HT1080 (cell line): ENCODE results near the gene EFCAB13. TPM values are rescaled to one million over a fixed set of nuclear protein-coding genes. Genes with fewer than 3 reads are reported as not detected.
A peak's percentile ranks its signal among the peaks of the same experiment; 100 is the strongest.

Experiments
- DNase-seq: peaks from one replicate; pipeline ENCODE4 v3.0.0-alpha.2; 2015; ENCODE audit warnings: low read depth
- total RNA-seq: library from RNA; depleted of rRNA; stranded (reverse); fragments of >200 nt; shearing (Covaris generic); gene quantifications from 2 replicates; pipeline ENCODE4 v1.2.3, GENCODE V29; 2014

EFCAB13 gene
- total RNA-seq, 1 experiment from 2014 or later: not detected

DNA sequence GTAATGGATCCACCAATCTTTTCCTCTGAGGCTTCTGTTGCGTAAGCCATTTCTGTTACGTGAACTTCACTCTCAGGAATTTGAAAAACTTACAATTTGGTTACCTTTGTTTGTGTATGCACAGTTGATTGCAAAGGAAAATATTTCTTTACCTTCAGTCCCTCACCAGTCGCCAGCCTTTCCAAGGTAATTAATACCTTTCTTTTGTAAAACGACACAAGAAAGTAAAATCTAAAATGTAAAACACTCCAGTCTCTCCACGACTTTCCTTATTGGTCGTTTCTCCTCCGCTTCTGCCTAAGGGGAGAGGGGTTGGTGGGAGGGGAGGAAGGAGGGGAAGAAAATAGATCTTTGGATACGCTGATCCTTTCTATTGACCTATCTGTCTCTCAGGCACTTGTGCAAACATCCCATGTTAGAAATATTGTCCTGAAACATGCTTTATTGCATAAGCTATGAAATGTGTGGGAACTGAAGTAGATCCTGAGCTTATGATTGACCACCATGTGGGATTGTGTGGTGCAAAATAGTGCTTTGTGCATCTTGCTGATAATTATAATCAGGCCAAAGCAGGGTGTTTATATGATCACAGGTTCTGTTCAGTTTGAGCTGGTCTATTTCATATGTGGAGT lies 32.4 kb upstream of the EFCAB13 start:
- no peak for DNase-seq

DNA sequence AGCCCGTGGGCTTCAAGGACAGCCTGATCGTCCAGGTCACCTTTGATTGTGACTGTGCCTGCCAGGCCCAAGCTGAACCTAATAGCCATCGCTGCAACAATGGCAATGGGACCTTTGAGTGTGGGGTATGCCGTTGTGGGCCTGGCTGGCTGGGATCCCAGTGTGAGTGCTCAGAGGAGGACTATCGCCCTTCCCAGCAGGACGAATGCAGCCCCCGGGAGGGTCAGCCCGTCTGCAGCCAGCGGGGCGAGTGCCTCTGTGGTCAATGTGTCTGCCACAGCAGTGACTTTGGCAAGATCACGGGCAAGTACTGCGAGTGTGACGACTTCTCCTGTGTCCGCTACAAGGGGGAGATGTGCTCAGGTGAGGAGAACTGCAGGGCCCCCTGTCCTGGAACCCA lies 31.5 kb upstream of the EFCAB13 start:
- DNase-seq: no peak

DNA sequence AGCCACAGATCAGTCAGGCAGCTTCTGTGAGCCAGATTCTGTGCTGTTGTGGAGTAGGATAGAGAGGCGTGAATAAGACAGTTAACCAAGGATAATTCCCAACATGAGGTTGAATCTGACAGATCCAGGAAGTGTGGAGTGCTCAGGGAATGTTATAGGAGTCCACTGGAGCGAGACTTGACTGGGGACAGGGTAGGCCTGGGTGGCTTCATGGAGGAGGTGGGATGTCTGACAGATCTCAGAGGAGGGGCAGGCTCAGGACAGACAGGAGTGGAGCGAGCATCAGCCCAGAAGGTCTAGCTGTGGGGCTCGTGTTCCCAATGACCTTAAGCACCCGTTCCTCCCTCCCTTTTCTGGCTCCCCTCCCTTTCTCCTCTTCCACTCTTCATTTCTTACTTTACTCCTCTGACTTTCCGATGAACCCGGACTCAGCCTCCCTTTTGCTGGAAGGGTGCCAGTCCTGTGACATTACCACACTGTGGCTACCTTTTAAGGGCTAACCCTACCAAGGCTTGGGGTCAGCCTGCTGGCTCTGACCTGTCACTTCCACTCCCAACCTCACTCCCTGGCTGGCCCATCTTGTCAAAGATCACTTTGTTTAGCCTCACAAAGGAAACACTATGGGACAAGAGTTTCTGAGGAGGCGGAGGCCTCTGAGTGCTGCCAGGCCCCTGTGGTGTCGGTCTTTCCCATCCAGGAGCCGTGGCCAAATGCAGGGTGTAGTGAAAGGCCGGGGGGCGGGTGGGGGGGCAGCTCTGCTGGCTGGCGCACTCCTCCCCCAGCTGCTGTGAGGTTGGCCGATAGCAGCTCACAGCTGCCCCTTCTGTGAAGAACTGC lies 28.5 kb upstream of the EFCAB13 start:
- no peak for DNase-seq

DNA sequence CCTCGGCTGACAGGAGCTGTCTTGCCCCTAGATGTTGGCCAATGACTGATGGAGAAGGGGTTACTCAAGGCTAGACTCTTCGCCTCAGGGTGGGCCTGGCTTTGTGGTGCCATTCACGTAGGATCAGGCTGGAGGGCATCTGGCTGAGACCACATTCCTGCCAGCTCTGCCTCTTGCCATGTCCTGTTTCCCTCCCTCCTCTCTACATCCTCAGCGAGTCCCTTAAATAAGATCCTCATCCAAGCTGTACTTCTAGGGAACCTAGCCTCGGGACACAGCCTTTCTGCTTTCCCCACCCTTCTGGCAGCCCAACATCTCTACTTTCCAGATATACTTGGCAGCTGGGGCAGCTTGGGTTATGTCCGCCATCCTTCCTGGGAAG lies 27.9 kb upstream of the EFCAB13 start:
- no peak for DNase-seq

DNA sequence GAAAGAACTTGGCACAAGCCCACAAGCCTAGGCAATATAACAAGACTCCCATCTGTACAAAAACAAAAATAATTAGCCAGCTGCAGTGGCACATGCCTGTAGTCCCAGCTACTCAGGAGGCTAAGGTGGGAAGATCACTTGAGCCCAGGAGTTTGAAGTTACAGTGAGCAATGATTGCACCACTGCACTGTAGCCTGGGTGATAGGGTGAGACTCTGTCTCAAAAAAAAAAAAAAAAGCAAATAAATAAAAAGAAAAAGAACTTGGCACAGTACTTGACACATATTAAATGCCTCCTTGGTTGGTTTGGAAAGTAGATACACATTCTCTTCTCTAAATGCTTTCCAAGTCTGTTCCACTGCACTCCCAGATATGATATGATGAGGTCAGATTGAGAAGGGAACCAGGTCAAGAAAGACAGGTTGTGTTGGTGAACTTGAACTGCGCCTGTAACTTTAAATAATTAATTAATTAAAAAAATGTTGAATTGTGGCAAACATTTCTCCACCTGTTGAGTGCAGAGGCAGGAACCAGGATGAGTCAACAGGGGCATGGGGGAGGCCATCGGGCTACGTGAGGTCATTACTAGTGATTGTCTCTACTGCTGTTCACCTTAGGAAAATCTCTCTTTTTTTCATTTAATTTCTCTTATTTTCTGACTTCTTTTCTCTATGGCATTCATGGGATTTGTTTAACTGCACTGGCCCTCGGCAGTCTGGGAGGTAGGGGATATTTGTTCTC lies 25.9 kb upstream of the EFCAB13 start:
- no peak for DNase-seq

DNA sequence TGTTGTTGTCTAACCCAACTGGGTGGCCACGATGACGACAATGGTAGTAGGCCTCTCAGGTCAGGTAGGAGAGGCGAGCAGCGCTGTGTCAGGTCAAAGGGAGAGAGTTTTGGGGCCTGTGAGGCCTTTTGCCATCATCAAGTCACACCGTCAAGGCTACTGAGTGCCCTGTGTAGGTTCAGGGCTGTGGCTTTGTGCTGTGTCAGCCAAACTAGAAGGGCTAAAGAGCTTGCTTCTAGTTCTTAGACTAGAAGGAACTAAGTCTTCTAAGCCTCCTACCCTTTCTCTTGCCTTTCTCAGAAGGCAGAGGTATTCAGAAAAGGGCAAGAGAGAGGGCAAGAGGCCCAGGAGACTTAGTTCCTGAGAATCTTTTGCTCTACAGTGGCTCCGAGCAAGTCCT lies 25.0 kb upstream of the EFCAB13 start:
- no peak for DNase-seq

DNA sequence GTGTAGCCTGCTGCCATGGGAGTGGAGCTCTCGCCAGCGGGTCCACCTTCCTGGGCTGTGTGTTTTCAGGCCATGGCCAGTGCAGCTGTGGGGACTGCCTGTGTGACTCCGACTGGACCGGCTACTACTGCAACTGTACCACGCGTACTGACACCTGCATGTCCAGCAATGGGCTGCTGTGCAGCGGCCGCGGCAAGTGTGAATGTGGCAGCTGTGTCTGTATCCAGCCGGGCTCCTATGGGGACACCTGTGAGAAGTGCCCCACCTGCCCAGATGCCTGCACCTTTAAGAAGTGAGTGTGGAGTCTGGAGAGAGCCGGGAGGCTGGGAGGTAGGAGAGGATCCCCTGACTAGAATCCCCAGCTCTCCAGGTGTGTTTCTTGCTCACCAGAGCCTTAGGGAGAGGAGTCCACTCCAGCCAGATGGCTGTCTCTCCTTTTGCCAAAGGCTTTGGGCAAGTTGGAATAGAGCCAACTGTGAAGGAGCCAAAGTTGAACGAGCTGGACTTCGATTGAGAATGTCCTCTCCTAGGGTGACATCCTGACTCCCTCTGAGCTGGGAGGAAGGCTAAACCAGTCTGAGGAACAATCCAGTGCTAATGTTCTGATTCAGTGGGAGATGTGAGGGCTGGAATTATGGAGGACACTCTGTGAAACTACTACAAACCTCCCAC lies 24.4 kb upstream of the EFCAB13 start:
- no peak for DNase-seq

DNA sequence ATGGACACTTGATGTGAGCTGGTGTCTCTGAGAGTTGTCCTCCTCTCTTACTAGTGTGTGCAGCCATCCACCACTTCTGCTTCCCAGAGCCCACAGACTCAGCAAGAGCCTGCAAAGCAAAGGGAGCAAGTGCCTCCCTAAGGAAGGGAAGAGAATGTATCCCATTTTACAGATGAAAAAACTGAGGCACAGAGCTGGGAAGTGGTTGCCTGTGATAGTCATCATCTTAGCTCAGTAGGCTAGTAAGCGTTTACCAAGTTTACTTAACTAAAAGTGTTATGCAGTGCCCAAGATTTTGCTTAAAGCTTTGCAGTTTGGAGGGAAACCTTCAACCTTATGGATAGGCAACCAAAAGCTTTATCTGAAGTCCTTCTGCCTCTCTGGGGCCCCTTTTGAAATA lies 23.0 kb upstream of the EFCAB13 start:
- no peak for DNase-seq

DNA sequence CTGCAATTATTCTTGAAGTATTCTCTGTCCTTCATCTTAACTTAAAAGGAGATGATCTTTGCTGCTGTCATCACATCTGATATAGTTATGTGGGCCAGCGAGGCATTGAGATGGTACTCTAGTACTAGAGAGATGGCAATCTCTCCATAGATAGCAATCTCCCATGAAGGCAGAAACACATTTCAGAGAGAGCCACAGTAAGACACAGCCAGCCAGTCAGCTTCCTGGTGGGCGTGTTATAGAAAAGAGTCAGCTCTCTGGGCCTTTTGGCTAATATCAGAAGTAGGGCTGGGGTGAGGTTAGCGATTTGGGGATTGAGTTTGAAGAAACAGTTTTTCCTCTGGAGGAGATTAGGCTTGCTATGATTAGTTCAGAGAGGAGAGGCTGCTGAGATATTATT lies 22.6 kb upstream of the EFCAB13 start:
- no peak for DNase-seq

DNA sequence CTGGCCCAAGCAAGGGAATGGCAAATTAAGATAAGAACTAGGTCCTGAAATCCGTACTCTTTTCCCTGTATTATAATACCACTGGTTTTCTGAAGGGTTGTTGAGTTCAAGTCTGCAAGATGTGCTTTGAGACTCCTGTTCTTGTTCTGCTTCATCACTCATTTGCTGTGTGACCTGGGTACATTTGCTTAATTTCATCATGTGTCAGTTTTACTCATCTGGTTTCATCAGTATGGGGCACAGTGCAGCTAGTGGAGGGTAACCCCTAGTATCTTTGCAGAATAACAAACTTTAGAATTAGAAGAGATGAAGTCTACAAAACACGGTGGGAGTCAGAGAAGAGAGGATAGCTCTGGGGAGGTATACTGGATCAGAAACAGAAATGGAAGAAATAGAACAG lies 21.9 kb upstream of the EFCAB13 start:
- no peak for DNase-seq

DNA sequence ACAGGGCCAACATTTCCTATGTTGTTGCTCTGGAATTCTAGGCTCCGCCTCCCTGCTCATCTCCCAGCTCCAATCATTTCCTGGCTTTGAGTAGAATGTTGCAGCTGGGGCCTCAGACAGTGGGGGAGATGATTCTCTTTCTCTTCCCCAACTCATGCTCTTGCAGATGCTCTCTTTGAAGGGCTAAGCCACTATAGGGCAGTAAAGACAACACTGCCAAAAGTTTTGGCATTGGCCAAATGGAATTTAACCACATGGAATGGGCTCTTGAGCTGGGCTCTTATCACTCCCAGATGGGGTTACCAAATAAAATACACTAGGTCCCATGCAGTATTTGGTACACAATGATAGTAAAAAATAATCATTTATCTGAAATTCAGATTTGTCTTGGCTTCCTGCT lies 19.6 kb upstream of the EFCAB13 start:
- DNase-seq: no peak

DNA sequence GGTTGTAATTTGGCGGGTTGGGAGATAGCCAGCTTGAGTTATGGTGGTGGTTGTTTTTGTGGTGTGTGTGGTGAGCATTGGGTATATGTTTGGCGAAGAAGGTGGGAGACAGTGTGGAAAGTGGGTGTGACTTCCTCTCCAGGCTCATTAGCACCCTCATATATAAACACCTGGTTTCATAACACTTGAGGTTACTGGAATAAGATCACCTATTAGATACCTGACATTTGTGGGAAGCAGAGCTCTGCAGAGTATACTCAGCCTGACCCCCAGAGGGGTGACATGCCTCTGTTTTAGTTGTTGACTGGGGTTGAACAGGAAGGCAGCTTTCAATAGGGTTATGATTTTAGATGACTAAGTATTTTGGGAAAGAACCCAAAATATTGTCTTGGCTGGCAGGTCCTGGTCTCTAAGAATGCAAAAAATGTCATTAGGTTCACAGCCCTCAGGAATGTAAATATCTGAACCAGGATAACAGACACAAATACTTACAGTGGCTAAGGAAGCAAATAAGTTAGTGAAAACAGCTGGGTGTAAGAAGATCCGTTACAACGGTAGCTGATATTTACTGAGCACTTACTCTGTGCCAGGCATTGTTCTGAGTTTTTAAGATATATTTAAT lies 18.3 kb upstream of the EFCAB13 start:
- peak; percentile 95 for DNase-seq

DNA sequence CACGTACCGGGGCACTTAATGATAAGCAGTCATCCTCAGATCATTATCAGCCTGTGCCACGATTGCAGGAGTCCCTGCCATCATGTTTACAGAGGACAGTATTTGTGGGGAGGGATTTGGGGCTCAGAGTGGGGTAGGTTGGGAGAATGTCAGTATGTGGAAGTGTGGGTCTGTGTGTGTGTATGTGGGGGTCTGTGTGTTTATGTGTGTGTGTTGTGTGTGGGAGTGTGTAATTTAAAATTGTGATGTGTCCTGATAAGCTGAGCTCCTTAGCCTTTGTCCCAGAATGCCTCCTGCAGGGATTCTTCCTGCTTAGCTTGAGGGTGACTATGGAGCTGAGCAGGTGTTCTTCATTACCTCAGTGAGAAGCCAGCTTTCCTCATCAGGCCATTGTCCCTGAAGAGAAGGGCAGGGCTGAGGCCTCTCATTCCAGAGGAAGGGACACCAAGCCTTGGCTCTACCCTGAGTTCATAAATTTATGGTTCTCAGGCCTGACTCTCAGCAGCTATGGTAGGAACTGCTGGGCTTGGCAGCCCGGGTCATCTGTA lies 13.5 kb upstream of the EFCAB13 start:
- DNase-seq: no peak

DNA sequence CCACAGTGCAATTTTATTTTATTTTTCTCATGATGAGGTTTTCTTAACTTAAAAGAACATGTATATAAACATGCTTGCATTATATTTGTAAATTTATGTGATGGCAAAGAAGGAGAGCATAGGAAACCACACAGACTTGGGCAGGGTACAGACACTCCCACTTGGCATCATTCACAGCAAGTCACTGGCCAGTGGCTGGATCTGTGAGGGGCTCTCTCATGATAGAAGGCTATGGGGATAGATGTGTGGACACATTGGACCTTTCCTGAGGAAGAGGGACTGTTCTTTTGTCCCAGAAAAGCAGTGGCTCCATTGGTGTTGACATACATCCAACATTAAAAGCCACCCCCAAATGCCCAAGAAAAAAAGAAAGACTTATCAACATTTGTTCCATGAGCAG lies 12.3 kb upstream of the EFCAB13 start:
- no peak for DNase-seq

DNA sequence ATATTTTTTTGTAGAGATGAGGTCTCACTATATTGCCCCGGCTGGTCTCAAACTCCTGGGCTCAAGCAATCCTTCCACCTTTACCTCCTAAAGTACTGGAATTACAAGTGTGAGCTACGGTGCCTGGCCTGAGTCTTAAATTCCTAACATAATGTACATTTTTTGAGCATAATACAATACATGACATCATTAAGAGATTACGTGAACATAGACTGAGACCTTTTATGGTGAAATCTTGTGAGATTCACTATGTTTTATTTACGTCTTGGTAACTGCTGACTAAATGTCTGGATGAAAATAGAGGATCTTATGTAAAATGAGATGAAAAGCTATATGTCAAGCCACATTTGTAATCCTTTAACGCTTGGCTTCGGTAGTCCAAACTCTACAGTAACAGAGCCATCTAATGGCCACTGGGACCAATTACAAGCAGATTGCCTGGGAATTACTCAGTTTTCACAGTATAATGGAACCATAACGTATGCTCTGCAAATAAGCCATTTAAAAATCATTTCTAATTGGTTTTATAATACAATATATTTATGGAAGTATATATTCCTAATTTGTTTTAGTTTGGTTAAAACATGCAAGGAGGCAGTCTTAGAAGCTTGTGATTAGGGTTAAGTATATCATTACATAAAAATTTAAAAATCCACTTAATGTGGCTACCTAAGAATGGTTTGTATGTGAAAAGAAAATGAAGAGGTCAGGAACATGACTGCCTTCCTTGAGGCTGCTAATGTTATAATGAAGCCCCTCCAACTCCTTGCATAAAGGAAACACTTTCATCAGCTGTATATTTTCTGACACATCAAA lies 8.1 kb upstream of the EFCAB13 start:
- peak; percentile 78 for DNase-seq

DNA sequence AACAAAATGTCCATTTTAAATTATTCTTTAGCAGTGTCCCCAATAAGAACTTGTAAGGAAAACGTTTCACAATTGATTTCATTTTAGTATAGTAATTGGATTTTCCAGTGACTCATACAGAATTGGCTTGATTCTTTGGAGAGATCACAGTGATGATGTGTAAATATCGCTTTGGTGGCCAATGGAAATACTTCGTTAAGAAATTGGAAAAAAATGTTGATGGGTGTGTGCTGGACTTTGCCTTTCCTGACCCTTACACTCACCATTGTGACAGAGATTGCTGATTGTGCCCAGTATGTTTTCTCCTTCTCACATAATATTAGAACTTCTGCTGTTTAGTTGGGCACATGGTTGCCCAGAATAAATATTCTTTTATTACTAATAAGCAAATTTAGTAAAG lies 7.4 kb upstream of the EFCAB13 start:
- no peak for DNase-seq

DNA sequence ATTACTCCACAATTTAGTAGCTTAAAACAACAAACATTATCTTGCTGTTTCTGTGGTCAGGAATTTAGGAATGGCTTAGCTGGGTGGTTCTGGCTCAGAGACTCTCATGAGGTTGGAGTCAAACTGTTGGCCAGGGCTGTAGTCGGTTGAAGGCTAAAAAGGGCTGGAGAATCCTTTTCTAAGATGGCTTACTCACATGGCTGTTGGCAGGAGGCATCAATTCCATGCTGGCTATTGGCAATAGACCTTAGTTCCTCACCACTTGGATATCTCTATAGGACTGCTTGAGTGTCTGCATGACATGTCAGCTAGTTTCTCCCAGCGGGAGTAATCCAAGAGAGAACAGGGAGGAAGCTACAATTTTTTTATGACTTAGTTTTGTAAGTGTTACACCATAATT lies 6.6 kb upstream of the EFCAB13 start:
- no peak for DNase-seq

DNA sequence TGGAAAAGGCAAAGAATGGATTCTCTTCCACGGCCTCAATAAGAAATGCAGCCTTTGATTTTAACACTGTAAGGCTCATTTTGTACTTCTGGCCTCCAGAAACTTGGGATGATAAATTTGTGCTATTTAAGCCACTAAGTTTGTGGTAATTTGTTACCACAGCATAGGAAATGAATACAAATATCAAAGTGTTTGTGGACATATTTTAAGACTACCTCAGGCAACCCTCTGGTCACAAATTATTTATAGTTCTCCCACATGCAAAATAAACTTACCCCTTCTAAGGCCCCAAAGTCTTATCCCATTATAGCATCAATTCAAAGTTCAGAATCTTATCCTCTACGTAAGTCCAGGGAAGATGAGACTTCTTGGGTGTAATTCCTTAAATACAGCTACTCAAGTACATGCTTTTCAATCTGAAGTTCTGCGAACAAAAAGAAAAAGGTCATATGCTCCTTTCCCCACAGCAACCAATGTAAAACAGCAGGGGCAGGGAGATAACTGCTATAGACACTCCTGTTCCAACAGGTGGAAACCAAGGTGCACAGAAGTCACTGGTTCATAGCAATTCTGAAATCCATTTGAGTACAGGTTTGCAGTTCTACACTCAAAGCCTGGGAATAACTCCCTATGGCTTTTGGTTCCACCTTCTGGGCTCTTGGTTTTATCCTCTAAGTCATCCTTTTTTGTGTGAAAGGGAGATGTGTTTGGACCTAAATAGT lies 5.4 kb upstream of the EFCAB13 start:
- no peak for DNase-seq

DNA sequence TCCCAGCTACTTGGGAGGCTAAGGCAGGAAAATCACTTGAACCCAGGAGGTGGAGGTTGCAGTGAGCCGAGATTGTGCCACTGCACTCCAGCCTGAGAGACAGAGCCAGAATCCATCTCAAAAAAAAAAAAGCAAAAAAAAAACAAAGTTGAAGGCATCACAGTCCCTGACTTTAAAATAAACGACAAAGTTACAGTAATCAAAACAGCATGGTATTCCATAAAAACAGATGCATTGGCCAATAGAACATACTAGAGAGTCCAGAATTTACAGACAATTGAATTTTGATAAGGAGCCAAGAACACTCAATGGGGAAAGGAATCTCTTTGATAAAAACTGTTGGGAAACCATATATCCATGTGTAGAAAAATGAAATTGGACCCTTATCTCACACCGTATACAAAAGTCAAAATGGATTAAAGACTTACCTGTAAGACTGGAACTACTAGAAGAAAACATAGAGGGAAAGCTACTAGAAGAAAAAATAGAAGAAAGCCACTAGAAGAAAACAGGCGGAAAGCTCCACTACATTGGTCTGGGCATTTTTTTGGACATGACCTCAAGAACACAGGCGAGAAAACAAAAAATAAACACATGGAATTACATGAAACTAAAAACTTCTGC lies 2.8 kb upstream of the EFCAB13 start:
- no peak for DNase-seq
